A673 (cell line): Measurements from ENCODE around the gene ADRA1B. TPM values are rescaled to one million over a fixed set of nuclear protein-coding genes. Genes with fewer than 3 reads are reported as not detected.

Experiments
- BruUV-seq: library from RNA; stranded (reverse); fragments of 400-500 nt; replicated peaks from 2 replicates; lab custom pipeline; 2021; lab: Mats Ljungman, UMichigan
- CTCF ChIA-PET: fragments of 300-600 bp; sonication (Branson Sonifier 250); formaldehyde crosslinking; loops from one replicate; lab custom pipeline; 2022; ENCODE audit warnings: antibody characterized with exemption; lab: Charles Lee
- POLR2A ChIA-PET: fragments of 300-600 bp; sonication (Branson Sonifier 250); formaldehyde crosslinking; loops from one replicate; lab custom pipeline; 2022; ENCODE audit warnings: antibody characterized with exemption; ENCODE audit not compliant: low non-redundant PET; lab: Charles Lee
- DNase-seq: peaks from one replicate; pipeline ENCODE4 v3.0.0-alpha.2; 2015; ENCODE audit warnings: low spot score
- H3K27ac ChIP-seq: fragments of 200-600 bp; sonication (generic); 2 replicates; pipeline ENCODE4 v1.5.1; 2016; ENCODE audit warnings: mixed run types, low read depth, mild to moderate bottlenecking, mixed read lengths, antibody characterized with exemption, low read length; ENCODE audit not compliant: poor library complexity, severe bottlenecking
- H3K27me3 ChIP-seq: fragments of 200-600 bp; sonication (generic); replicated peaks from 2 replicates; pipeline ENCODE4 v1.6.1; 2017; ENCODE audit warnings: mixed run types, low read depth, mild to moderate bottlenecking, mixed read lengths, antibody characterized with exemption, low read length; ENCODE audit not compliant: insufficient read depth, poor library complexity
- H3K36me3 ChIP-seq: fragments of 200-600 bp; sonication (generic); 2 replicates; pipeline ENCODE4 v1.6.1; 2016; ENCODE audit warnings: mixed run types, mild to moderate bottlenecking, mixed read lengths, antibody characterized with exemption, low read length; ENCODE audit not compliant: insufficient read depth, poor library complexity, severe bottlenecking
- H3K4me1 ChIP-seq: fragments of 200-600 bp; sonication (generic); 2 replicates; pipeline ENCODE4 v1.6.1; 2017; ENCODE audit warnings: mixed run types, mild to moderate bottlenecking, mixed read lengths, antibody characterized with exemption, low read length; ENCODE audit not compliant: insufficient read depth, poor library complexity, severe bottlenecking
- H3K4me3 ChIP-seq: fragments of 200-600 bp; sonication (generic); 2 replicates; pipeline ENCODE4 v1.5.1; 2016; ENCODE audit warnings: low read depth, mixed run types, mild to moderate bottlenecking, mixed read lengths, low read length; ENCODE audit not compliant: poor library complexity, severe bottlenecking
- H3K9me3 ChIP-seq: fragments of 200-600 bp; sonication (generic); 2 replicates; pipeline ENCODE4 v1.6.1; 2016; ENCODE audit warnings: mixed run types, low read depth, mild to moderate bottlenecking, mixed read lengths, antibody characterized with exemption, low read length; ENCODE audit not compliant: poor library complexity, severe bottlenecking
- EZH2 ChIP-seq: fragments of 200-600 bp; sonication (generic); IDR thresholded peaks from 2 replicates; pipeline ENCODE4 v1.6.1; 2017; ENCODE audit warnings: borderline replicate concordance, low read depth, mild to moderate bottlenecking, mixed read lengths, antibody characterized with exemption, low read length; ENCODE audit not compliant: poor library complexity, severe bottlenecking
- intact Hi-C: fragments of 100-400 bp; cut with micrococcal nuclease; formaldehyde crosslinking; loops from one replicate; pipeline ENCODE4 v1.10.0; 2022; ENCODE audit not compliant: unreplicated experiment
- total RNA-seq: library from RNA; stranded (reverse); gene quantifications from 2 replicates; pipeline ENCODE4 v1.2.3, GENCODE V29; 2021
- TF ChIP-seq, protein P1 (sequence below): fragments of 300-800, 200-600 bp; sonication (generic); conservative IDR thresholded peaks from 2 replicates; pipeline ENCODE4 v1.5.1; 2017; ENCODE audit warnings: low read depth, mild to moderate bottlenecking, antibody characterized with exemption, low read length, moderate library complexity, mixed read lengths

Gene ADRA1B
- total RNA-seq, 1 experiment from 2014 or later, result not detected

DNA sequence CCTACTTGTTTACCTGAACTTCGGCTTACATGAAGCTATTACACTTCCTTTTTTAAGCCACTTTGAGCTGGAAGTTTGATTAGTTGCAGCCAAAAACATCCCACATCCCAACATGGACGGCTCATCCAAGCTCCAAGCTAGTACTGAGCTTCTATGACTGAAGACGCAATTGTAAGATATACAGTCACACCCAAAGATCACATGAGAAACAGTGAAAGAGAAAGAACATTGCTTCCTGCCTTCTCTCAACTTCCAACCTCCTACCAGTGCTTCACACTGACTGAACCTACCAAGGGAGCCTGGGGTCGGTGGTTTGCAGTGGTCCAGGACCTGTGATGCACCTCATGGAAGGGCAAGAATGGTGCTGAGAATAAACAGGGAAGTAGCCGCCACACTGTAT lies 27.4 kb upstream of the ADRA1B start:
- Histone ChIP-seq H3K9me3 (no peaks in the 10 kb centered on the region), H3K4me1 (no peaks in the 10 kb centered on the region), H3K36me3 (no peaks in the 10 kb centered on the region), H3K27ac (no peak overlapping the region), H3K4me3 (no peak overlapping the region), H3K27me3 (no peaks in the 10 kb centered on the region)
- intact Hi-C loops, result no loop called here
- no TSS peak for BruUV-seq
- ChIA-PET POLR2A (no interaction called here), CTCF (no interaction called here)
- DNase-seq, result no peak
- no peak for TF ChIP-seq EZH2
- TF ChIP-seq, protein P1, sequence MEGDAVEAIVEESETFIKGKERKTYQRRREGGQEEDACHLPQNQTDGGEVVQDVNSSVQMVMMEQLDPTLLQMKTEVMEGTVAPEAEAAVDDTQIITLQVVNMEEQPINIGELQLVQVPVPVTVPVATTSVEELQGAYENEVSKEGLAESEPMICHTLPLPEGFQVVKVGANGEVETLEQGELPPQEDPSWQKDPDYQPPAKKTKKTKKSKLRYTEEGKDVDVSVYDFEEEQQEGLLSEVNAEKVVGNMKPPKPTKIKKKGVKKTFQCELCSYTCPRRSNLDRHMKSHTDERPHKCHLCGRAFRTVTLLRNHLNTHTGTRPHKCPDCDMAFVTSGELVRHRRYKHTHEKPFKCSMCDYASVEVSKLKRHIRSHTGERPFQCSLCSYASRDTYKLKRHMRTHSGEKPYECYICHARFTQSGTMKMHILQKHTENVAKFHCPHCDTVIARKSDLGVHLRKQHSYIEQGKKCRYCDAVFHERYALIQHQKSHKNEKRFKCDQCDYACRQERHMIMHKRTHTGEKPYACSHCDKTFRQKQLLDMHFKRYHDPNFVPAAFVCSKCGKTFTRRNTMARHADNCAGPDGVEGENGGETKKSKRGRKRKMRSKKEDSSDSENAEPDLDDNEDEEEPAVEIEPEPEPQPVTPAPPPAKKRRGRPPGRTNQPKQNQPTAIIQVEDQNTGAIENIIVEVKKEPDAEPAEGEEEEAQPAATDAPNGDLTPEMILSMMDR, result no peak

DNA sequence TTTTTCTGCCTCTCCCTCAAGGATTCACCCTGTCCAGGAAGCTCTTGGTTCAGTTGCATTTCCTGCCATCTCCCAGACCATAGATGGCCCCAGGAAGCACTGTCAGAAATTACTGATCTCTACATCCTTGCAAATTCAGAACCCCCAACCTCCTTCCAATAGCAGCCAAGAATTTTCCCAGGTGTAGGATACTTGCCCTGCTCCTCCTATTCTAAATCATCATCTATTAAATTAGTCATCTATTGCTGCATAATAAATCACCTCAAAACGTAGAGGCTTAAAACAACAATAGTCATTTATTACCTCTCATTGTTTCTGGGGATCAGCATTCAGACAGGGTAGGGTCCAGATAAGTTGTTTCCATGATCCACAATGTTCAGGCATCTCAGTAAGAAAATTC lies 26.1 kb upstream of the ADRA1B start:
- intact Hi-C loops, result no loop called here
- ChIA-PET POLR2A (no interaction called here), CTCF (no interaction called here)
- no peaks in the 10 kb centered on the region for H3K4me1 ChIP-seq
- H3K4me3 ChIP-seq, result no peak overlapping the region
- H3K9me3 ChIP-seq, result no peaks in the 10 kb centered on the region
- no peak for TF ChIP-seq EZH2
- TF ChIP-seq, protein P1, result no peak
- H3K36me3 ChIP-seq, result no peaks in the 10 kb centered on the region
- H3K27me3 ChIP-seq, result no peaks in the 10 kb centered on the region
- no peak for DNase-seq
- BruUV-seq, result no TSS peak
- H3K27ac ChIP-seq, result no peak overlapping the region

DNA sequence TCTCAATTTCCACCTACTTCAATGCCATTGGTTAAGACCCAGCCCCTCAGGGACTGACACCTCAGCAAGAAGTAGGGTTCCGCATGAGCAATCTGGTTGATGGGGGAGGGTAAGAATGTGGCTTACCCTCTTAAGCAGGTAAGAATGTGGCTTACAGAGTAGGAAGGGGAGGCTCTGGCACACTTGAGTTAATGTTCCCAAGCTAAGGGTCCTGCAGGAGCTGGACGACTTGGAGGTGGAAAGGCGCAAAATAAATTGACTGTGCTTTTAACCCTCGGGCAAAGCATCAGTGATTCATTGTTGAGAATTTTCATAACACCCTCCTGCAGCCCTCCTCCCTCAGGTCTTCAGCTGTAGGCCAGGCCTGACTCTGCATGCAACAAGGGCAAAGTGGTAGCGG lies 24.9 kb upstream of the ADRA1B start:
- H3K4me3 ChIP-seq, result no peak overlapping the region
- no TSS peak for BruUV-seq
- ChIA-PET CTCF (no interaction called here), POLR2A (interaction anchor here (0.5 kb wide), 1 partner anchor 66 kb away, joined by 22 read pairs; no protein-coding TSS in a partner anchor)
- H3K9me3 ChIP-seq, result no peaks in the 10 kb centered on the region
- H3K27ac ChIP-seq, result no peak overlapping the region
- no peaks in the 10 kb centered on the region for H3K36me3 ChIP-seq
- TF ChIP-seq, protein P1, result no peak
- no peak for TF ChIP-seq EZH2
- intact Hi-C loops, result no loop called here
- no peak for DNase-seq
- H3K4me1 ChIP-seq, result no peaks in the 10 kb centered on the region
- no peaks in the 10 kb centered on the region for H3K27me3 ChIP-seq
